Activated CD4-positive, alpha-beta T cell treated with anti-CD3 and anti-CD28 coated beads for 24 hours (primary cell): Measurements from ENCODE around the gene FOXK1.

Source experiments
- DNase-seq, 2 donors: peaks; one replicate each; pipeline ENCODE4 v3.0.0-alpha.2; 2020; ENCODE audit warnings: low read depth in 2 of 2

The FOXK1 gene

DNA sequence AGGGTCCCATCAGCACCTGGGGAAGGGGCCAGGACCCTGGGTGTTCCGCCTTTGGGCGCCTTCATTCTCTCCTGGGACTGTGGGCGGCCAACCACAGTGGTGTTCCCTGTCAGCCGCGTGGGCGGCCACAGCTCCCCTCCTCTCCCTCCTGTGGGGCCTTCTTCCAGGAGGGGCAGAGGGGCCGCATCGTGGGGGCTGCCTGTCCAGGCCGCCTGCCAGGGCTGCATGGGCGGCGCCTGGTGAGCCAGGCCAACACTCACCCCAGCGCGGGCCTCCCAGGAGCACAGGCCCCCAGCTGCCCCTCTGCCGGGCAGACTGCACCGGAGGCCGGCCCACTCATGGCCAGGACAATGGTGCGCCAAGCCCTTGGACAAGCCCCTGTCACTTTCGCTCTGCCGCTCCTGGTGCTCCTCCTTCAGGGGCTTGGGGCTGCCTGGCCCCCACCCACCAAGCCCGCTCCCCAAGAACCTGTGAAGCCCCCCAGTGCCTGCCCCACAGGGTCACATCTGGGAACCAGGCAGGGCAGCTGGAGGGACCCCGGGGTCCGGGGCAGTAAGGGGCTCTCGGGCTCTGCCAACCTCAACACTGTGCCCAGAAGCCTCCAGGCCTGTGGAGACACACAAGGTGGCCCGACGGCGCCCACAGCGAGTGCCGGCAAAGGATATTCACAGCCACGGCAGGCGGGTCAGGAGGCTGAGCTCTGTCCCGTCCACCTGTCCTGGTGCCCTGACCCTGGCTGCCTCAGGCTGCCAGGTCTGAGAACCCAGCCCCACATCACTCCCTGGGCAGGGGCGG, 136.1 kb downstream of the FOXK1 start:
- no peak for DNase-seq

- no peak for DNase-seq
These were observed 137.7 kb downstream of the FOXK1 start for GRCh38 chr7:4819560-4820404.

GRCh38 chr7:4820405-4820966, 138.4 kb downstream of the FOXK1 start:
- DNase-seq = no peak
